Adrenal gland (tissue), 12 donors: ENCODE measurements around the gene NAGPA. TPM values are rescaled to one million over a fixed set of nuclear protein-coding genes. Genes with fewer than 3 reads are reported as not detected.

Experiments used
- DNase-seq, 7 donors: peaks; one replicate each; pipeline ENCODE4 v3.0.0-alpha.2; 2019 to 2020
- H3K27ac ChIP-seq, 5 donors: fragments of 200-600 bp; sonication (generic) in 4 of 5; 1 replicate in 3 of 5; 2 replicates in 2 of 5; pipeline versions ENCODE4 v1.5.1 to v1.8.0; 2016 to 2020; ENCODE audit warnings: mild to moderate bottlenecking in 1 of 5
- H3K27me3 ChIP-seq: fragments of 200-600 bp; 2 replicates; pipeline ENCODE4 v1.8.0; 2021
- H3K36me3 ChIP-seq, 2 donors: fragments of 200-600 bp; replicated peaks in 1 of 2; 1 replicate in 1 of 2; 2 replicates in 1 of 2; pipeline versions ENCODE4 v1.5.1 to v1.8.0; 2018 to 2022
- H3K4me1 ChIP-seq, 2 donors: fragments of 200-600 bp; replicated peaks in 1 of 2; 1 replicate in 1 of 2; 2 replicates in 1 of 2; pipeline versions ENCODE4 v1.5.1 to v1.8.0; 2018 to 2021
- H3K4me3 ChIP-seq, 4 donors: fragments of 200-600 bp; sonication (generic) in 3 of 4; one replicate each; pipeline ENCODE4 v1.5.1; 2016 to 2018
- H3K9me3 ChIP-seq, 3 donors: fragments of 200-600 bp; sonication (generic) in 1 of 3; replicated peaks in 1 of 3; 1 replicate in 2 of 3; 2 replicates in 1 of 3; pipeline versions ENCODE4 v1.5.1 to v1.8.0; 2016 to 2021
- POLR2A ChIP-seq, 2 donors: fragments of 450-650 bp; IDR thresholded peaks; one replicate each; pipeline ENCODE4 v1.6.1; 2017; ENCODE audit warnings: antibody characterized with exemption in 2 of 2, mild to moderate bottlenecking in 2 of 2, moderate library complexity in 1 of 2
- WGBS, 4 donors: extraction: QIAGEN DNeasy Blood & Tissue Kit in 2 of 4; methylation state at CpG; one replicate each; pipeline versions ENCODE4 v1.1.5 to v1.1.7; 2013 to 2017; 5-methylcytosine and 5-hydroxymethylcytosine counted together
- intact Hi-C, 2 donors: fragments of 100-400 bp; cut with DNase I; formaldehyde crosslinking; loops; one replicate each; pipeline versions ENCODE4 v1.14.1 to v1.15.0; 2022 to 2023
- polyA plus RNA-seq, 3 donors: library from polyadenylated mRNA; stranded (reverse); fragments of 200-250 nt in 2 of 3; fragments of 350-450 nt in 1 of 3; fragmentation: Illumina TruSeq in 1 of 3; extraction: RNeasy Lipid Tissue Mini Kit (QIAGEN cat#74804) in 1 of 3; gene quantifications; one replicate each; pipeline ENCODE4 v1.2.3, GENCODE V29; 2013 to 2014
- total RNA-seq, 9 donors: library from RNA; depleted of rRNA in 4 of 9; stranded (reverse); fragments of >200 nt in 4 of 9; fragments of 120-200 nt in 1 of 9; fragmentation: NEBNext Ultra II Directional in 1 of 9; extraction: Animal tissue kit (Norgen Biotek cat#: 25700) in 1 of 9; gene quantifications; one replicate each; pipeline versions ENCODE4 v1.1.0 to v1.2.4, GENCODE V29; 2013 to 2023
- TF ChIP-seq, protein P1 (sequence below), 6 experiments: fragments of 450-650 bp in 4 of 6; fragments of 200-600 bp in 2 of 6; sonication (generic) in 1 of 6; IDR thresholded peaks; 1 replicate in 5 of 6; 2 replicates in 1 of 6; pipeline versions ENCODE4 v1.5.1 to v1.8.0; 2016 to 2021; ENCODE audit warnings: antibody characterized with exemption in 6 of 6, mild to moderate bottlenecking in 2 of 6, moderate library complexity in 1 of 6
- donor health status: healthy with polysubstance abuse.
- donor health status: Bipolar disorder and iron deficiency.
- donor health status: DM: yes; HTN: yes; CAD: no.
- donor health status: DM: no; HTN: no; CAD: no.
- donor health status: DM: no; HTN: no; CAD: no.
- donor health status: DM: yes; HTN: yes; CAD: no.

Gene NAGPA
- total and polyA plus RNA-seq, 12 donors, result 4.5 to 47.8 (median 19.4) TPM

DNA sequence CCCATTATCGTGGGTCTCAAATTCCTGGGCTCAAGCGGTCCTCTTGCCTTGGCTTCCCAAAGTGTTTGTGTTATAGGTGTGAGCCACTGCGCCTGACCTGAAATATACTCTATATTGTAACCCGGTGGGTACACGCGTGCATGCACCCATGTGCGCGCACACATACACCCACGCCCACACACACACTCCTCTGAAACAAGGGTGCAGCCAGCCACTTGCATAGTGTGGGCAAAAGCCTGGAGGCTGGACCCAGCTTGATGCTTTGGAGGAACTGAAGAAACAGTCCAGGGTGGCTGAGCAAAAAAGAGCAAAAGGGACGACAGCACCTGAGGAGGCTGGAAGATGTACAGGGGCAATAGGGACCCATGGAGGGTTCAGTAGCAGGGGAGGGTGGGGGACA lies 29.9 kb downstream of the NAGPA start:
- H3K27ac ChIP-seq, result no peak overlapping the region
- H3K36me3 ChIP-seq, result no peaks in the 10 kb centered on the region
- H3K4me1 ChIP-seq, result no peaks in the 10 kb centered on the region
- no peaks in the 10 kb centered on the region for H3K27me3 ChIP-seq
- no peak for TF ChIP-seq POLR2A (IDR thresholded peaks at IDR 0.05)
- TF ChIP-seq, protein P1, sequence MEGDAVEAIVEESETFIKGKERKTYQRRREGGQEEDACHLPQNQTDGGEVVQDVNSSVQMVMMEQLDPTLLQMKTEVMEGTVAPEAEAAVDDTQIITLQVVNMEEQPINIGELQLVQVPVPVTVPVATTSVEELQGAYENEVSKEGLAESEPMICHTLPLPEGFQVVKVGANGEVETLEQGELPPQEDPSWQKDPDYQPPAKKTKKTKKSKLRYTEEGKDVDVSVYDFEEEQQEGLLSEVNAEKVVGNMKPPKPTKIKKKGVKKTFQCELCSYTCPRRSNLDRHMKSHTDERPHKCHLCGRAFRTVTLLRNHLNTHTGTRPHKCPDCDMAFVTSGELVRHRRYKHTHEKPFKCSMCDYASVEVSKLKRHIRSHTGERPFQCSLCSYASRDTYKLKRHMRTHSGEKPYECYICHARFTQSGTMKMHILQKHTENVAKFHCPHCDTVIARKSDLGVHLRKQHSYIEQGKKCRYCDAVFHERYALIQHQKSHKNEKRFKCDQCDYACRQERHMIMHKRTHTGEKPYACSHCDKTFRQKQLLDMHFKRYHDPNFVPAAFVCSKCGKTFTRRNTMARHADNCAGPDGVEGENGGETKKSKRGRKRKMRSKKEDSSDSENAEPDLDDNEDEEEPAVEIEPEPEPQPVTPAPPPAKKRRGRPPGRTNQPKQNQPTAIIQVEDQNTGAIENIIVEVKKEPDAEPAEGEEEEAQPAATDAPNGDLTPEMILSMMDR (IDR thresholded peaks at IDR 0.05), result no peak
- 83 to 95% (median 88%) methylated on average over 9 to 10 of the region's 10 CpGs for WGBS, 4 donors
- DNase-seq, result no peak
- H3K9me3 ChIP-seq, result no peaks in the 10 kb centered on the region
- no peak overlapping the region for H3K4me3 ChIP-seq
- intact Hi-C loops, result no loop called here

DNA sequence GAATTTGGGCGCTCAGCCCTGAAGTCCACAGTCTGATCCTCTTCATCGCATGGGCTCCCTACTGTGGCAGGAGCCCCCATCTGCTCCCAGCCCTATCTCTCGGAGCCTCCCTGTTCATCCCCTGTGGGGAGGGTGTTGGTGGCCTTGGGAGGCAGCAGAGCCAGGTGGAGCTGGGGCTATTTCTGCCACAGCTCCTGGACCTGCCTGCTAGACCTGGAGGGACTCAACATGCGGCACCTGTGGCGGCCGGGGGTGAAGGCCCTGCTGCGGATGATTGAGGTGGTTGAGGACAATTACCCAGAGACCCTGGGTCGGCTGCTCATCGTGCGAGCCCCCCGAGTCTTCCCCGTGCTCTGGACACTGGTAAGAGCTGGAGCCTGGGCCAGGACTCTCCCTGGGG lies 30.5 kb downstream of the NAGPA start:
- H3K27me3 ChIP-seq, result no peaks in the 10 kb centered on the region
- no peak overlapping the region for H3K27ac ChIP-seq
- TF ChIP-seq POLR2A (IDR thresholded peaks at IDR 0.05), result no peak
- TF ChIP-seq, protein P1 (IDR thresholded peaks at IDR 0.05), result no peak
- 77 to 84% (median 81%) methylated on average over 6 to 12 of the region's 12 CpGs for WGBS, 4 donors
- no peaks in the 10 kb centered on the region for H3K36me3 ChIP-seq
- intact Hi-C loops, result no loop called here
- H3K4me1 ChIP-seq, result no peaks in the 10 kb centered on the region
- no peak for DNase-seq
- H3K4me3 ChIP-seq, result no peak overlapping the region
- H3K9me3 ChIP-seq, result no peaks in the 10 kb centered on the region

DNA sequence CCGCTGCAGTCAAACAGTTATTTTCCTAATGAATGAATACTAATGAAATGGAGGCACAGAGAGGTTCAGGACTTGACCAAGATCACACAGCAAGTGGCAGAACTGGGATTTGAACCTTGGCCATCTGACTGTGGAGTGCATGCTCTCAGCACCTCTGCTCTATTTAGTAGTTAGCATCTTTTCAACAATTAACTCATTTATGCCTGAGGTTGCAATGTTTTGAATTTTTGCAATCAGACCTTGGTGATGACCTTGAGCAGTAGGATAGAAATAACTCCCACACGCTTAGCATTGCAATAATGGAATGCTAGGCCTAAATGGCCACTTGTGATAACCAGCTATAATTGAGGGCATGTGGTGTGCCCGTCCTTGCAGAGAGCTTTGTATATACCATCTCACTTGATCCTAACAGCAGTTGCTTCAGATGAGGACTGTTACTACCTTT lies 31.0 kb downstream of the NAGPA start:
- H3K4me3 ChIP-seq, result no peak overlapping the region
- 47 to 73% (median 65%) methylated on average over 3 of the region's 3 CpGs for WGBS, 4 donors
- no peaks in the 10 kb centered on the region for H3K9me3 ChIP-seq
- H3K27ac ChIP-seq, result no peak overlapping the region
- H3K36me3 ChIP-seq, result no peaks in the 10 kb centered on the region
- intact Hi-C loops, result no loop called here
- no peaks in the 10 kb centered on the region for H3K27me3 ChIP-seq
- TF ChIP-seq, protein P1 (IDR thresholded peaks at IDR 0.05), result no peak
- TF ChIP-seq POLR2A (IDR thresholded peaks at IDR 0.05), result no peak
- no peak for DNase-seq
- H3K4me1 ChIP-seq, result no peaks in the 10 kb centered on the region

DNA sequence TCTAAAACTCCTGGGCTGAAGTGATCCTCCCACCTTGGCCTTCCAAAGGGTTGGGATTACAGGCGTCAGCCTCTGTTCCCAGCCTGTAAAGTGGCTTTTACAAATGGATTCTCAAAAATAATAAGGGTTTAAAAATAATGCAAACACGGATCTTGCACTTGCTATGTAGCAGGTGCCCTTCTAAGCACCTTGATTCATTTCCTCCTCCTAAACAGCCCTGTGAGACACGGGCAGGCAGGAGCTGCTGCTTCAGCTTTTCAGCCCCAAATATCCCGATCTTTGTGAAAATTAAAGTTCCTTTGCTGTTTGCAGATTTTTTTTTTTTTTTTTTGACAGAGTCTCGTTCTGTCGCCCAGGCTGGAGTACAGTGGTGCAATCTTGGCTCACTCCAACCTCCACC lies 31.7 kb downstream of the NAGPA start:
- Histone ChIP-seq H3K36me3 (no peaks in the 10 kb centered on the region), H3K9me3 (no peaks in the 10 kb centered on the region), H3K27me3 (no peaks in the 10 kb centered on the region), H3K4me1 (no peaks in the 10 kb centered on the region), H3K4me3 (no peak overlapping the region), H3K27ac (no peak overlapping the region)
- 66 to 82% (median 76%) methylated on average over 6 of the region's 6 CpGs for WGBS, 4 donors
- DNase-seq, result no peak
- TF ChIP-seq, protein P1 (IDR thresholded peaks at IDR 0.05), result no peak
- no peak for TF ChIP-seq POLR2A (IDR thresholded peaks at IDR 0.05)
- intact Hi-C loops, result no loop called here
